Measurements from ENCODE around the gene OSGEP.

The OSGEP gene

DNA sequence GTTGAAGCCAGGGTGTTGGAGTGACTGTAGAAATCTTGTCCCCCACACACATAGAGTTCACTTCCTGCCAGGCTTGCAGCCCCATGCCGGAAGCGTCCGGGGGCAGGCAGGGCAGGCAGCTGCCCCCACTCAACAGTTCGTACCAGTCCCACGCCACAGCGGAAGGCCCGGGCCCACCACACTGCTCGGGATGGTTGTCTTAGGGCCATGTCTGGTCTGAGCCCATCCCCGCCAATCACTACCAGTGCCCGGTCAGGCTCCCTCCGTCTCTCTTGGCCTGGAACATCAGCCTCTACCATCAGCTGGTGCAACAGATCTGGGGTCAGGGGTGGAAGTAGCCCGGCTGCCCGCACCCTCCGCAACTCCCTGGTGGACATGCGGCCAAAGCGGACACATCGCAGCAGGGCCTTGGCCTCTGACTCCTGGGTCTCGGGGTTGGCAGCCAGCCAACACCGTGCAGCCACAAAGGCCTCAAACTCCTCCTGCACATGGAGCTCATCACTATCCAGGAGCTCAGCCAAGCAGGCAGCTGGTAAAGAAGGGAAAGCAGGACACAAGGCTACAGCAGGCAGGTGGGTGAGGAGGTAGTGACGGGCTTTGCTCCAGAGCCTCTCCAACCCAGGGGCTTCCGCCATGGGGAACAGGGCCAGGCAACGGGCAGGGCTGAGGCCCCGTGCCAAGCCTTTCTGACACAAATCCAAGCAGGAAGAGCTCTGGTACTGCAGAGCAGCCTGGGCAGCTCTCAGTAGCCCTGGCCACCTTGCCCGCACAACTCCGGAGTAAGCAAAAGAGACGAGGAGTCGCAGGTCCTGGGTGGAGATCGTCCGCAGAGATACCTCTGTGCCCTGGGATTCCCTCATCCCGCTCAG, 24.6 kb downstream of the OSGEP start:
- DNase-seq (ENCODE audit: low spot score): no peak

GRCh38 chr14:20428802-20429201, 25.8 kb downstream of the OSGEP start:
- DNase-seq (ENCODE audit: low spot score): no peak

DNA sequence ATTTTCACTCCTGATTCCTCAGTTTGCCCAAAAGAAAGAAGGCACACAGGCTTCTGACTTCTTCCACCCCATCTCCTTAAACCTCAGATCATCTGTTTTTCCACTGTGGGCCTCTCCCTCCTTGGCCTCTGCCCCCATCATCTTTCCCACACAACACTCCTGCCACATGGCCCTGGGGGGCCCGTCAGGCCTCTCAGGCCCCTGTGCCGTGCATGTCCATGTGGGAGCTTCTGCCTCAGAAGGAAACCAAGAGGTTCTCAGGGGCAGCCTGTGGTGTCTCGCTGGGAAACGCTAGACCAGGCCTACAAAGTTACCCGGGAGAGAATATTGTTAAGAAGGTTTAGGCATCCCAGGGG, 26.6 kb downstream of the OSGEP start:
- DNase-seq (ENCODE audit: low spot score): no peak

DNA sequence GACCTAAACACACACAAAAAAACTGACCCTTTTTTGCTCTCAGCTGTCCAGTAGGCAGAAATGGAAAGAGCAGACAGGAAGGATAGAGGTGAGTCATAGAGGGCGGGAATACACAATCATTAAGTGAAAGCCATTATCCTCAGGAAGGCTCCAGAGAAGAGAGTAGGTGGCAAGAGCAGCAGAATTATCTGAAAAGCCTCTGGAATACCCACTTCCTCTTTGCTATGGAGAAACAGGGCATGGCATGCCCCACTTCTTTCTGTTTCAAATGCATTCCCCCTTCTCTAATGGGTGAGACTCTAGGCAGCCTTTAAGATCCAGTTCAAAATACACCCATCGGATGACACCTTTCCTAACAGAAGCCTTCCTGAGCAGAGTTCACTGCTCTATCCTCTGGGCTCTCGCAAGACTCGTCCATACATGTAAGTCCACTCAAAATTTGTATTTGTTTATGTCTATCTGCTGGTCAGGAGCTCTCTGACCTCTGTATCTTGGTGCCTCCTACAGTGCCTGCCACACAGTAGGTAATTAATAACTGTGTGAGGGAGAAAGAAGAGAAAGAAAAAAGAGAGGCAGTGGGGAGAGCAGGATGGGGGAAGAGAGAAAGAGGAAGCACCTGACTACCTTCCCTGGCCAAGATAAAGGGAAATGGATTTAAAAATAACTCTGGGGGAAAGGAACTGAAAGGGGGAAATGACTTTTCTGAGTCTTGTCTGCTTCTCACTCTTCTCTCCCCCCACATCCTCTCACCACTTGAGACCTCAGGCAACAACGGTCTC, 27.2 kb downstream of the OSGEP start:
- peak; percentile 60 for DNase-seq (ENCODE audit: low spot score)

DNA sequence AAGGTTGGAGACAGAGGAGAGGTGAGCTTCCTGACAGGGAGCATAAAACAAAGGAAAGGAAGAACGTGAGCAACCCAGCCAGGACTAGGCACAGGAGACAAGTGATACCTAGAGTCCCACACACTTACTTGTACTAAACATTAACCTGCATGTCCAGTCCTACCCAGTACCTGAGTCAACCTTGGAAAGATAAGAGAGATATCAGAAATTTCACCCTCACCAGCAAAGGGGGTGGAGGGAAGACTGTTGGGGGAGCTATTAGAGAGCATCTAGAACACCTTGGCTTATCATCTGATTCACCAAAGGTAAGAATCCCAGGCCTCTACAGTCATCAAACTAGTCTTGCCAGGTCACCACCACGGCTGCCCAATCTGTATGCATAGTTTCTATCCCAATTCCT, 29.8 kb downstream of the OSGEP start:
- DNase-seq (ENCODE audit: low spot score): no peak

DNA sequence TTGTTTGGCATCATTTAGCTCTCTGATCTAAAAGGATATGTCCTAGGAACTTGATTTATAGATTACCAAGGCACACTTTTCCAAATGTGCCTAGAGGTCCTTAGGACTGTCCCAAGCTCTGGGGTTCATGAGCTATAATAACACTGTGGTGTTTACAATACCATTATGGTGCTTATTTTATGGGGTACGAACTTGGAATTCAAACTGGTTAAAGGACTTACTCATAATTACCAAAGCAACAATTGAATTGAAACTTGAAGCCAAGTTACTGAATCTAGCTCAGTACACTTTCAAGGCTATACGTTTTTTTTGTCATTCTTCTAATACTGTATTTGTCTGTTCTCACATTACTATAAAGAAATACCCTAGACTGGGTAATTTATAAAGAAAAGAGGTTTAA, 31.7 kb downstream of the OSGEP start:
- no peak for DNase-seq (ENCODE audit: low spot score)

DNA sequence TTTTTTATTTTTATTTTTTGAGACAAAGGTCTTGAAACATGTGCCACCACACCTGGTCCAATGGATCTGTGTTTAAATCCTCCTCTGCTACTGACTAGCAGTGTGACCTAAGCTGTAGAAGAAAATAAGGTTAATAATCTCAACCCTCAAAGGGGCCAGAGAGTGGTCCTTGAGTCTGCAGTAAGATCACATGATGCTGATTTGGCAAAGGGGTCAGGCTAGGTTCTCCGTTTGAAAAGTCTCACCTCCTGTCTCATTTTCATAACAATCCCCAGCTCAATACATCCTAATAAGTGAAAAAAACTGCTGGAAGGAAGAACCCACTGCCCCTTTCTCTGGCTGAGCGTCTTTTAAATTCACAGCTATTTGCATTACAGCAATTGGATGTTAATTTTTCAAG, 33.3 kb downstream of the OSGEP start:
- no peak for DNase-seq (ENCODE audit: low spot score)

DNA sequence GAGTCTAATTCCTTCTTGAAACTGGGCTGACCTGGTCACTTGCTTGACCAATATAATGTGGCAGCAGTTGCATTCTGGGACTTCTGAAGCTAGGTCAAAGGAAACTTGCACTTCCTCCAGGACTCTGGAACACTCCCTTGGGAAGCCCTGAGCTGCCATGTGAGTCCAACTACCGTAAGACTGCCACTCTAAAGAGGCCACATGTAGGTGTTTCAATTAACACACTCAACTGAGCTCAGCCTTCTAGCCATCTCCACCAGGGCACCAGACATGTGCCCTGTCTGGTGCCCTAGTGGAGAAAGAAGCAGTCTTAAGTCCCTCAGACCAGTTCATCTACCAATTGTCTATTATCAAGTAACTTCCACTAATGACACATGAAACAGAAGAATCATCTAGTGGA, 35.2 kb downstream of the OSGEP start:
- no peak for DNase-seq (ENCODE audit: low spot score)

DNA sequence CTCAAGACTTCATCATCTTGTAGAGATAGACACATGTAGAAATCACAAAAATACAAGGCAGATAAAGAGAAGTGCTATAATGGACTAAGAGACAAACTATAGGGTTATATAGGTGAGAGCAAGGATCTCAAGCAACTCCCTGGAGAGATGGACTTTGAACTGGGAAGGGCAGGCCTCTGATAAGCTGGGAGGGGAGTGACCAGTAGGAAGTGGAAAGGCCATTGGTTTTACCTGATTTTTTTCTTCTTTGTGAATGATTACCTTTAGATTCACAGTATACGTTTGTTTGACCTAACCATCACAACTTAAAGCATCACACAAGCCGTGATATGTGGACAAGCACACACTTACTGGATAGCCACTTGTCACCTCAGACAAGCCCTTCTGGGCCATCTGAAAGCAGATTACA, 36.1 kb downstream of the OSGEP start:
- peak; percentile 89 for DNase-seq (ENCODE audit: low spot score)

- DNase-seq (ENCODE audit: low spot score): peak; percentile 53
Measured at GRCh38 chr14:20417250-20418186, 37.1 kb downstream of the OSGEP start.

DNA sequence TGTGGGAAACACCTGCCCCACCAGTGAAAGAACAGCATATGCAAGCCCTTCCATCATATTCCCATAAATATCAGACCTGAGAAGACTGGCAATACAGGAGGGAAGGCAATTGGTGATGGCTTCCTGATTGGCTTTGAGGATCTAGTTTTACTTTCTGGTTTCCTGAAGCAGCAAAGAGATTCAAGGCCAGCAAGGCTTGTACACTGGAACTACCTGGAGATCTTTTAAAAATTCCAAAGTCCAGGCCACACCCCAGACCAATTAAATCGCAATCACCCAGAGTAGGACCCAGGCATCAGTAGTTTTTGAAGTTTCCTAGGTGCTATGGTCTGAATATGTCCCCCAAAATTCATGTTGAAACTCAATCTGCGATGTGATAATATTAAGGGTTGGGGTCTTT, 38.4 kb downstream of the OSGEP start:
- peak; percentile 63 for DNase-seq (ENCODE audit: low spot score)

DNA sequence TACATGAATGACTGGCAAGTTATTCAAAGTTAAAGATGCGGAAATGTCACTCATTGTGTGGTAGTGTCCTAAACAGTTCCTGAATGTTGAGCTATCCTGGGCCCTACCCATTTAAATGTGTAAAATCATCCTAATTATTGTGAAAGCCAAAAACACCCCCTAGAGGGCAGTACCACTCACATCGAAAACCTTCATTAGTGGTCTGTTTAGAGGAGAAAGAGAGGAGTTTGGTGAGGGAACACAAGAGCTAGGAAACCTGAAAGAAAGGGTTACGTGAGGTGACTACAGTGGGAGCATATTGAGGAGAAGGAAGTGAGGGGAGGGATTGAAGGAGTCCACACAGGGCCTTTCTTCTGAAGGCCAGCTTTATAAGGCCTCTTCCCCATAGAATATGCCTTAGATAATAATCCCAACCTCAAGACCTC, 38.8 kb downstream of the OSGEP start:
- peak; percentile 61 for DNase-seq (ENCODE audit: low spot score)

DNA sequence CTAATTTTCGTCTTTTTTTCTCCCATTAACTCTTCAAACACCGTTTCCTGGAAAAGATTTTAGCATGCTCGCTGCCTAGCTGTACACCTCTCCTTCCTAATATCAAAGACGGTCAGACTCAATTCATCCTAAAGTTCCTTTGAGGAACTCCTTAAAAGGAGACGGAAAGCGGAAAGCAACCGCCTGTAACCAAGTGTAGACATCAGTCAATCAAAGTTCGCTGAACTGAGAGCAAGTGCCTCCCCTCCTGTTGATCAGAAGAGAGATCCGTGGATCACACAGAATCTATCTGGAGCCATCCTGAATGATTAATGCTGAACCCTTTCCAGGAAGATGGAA, 40.9 kb downstream of the OSGEP start:
- DNase-seq (ENCODE audit: low spot score): no peak

DNA sequence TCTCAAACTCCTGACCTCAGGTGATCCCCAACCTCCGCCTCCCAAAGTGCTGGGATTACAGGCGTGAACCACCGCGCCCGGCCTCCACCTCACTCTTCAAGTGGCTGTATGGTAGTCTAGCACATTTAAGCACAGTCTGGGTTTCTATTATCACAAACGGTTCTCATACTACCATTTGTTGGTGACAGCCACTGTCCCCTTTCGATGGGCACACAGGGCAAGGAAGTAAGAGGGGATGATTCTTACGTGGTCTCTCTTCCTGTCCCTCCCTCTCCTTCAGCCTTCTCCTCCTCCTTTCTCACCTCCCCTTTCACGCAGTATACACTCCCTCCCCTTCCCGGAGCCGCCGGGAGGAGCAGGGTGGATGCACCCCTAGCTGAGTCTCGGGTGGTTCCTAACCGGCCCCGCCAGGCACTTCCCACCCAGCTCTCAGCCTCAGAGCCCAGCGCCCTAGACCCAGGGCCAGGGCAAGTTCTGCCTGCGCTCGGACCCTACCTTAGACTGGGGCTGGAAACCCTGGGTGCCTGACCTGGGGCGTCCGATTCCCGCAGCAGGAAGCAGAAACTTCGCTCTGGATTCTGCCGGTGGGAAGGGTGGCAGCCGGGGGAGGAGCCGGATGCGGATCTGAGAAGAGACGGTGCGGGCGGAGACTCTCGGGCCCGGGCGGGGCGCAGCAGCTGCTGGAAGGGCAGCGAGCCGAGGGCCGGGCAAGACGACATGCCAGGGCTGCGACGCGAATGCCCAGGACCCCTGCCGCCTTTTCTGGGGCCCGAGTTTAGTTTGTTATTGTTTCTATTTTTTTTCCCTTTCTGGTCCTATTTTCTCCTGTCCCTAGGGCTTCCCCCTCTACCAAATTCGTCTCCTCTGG, 41.5 kb downstream of the OSGEP start, which contains the start of gene TEP1:
TSS of gene TEP1 (minus strand) at position 626 of the 868 bp plus-strand sequence. CDS start 5,062 bp downstream, outside the sequence.
- peak; percentile 89 for DNase-seq (ENCODE audit: low spot score)

GRCh38 chr14:20412411-20412810, 42.2 kb downstream of the OSGEP start:
- no peak for DNase-seq (ENCODE audit: low spot score)

GRCh38 chr14:20409226-20409625, 45.4 kb downstream of the OSGEP start:
- DNase-seq (ENCODE audit: low spot score): no peak

GRCh38 chr14:20403521-20403920, 51.1 kb downstream of the OSGEP start:
- DNase-seq (ENCODE audit: low spot score): no peak

DNA sequence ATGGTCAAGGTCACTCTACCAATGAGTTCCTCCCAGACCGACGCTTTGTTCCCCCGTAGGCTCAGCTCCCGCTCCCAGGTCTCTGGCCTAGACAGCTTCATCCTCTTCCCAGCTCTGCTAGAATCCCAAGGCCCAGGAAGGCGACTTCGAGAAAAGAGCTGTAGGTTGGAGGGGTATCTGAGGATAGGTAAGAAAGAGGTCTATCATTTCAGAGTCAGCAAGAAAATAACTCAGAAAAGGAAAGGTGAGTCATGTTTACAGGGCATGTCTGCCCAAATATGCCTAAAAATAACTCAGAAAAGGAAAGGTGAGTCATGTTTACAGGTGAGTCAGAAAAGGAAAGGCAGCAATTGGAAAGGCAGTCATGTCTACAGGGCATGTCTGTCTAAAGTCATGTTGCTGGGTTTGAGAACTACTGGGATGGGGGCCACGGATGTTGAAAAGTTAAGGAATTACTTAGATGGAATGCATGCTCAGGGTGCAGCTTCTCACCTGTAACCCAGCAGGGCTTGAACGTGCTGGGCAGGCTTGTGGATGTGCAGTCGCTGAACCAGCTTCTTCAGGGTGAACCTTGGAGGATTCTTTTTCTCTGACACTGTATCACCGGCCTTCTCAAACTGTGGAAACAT, 53.5 kb downstream of the OSGEP start:
- peak; percentile 83 for DNase-seq (ENCODE audit: low spot score)

DNA sequence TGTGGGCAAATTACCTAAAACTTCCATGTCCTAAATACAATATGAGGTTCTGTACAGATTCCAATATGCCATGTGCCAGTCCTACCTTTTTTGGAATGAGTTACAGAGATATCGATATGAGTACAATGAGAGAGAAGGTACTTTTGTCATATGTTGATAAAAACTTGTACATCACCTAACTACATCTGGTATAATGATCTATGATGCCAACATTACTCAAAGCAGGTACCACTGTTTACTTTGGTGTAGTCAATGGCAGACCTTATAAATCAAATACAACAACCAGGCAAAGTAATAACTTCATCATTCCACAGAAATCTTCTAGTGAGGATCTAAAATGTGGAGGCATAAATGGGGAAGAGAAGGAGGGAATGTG, 54.0 kb downstream of the OSGEP start:
- DNase-seq (ENCODE audit: low spot score): no peak

GRCh38 chr14:20397511-20397910, 57.1 kb downstream of the OSGEP start:
- no peak for DNase-seq (ENCODE audit: low spot score)

Data from LoVo (cell line).